ENCODE measurements around the gene LMF1. TPM values are rescaled to one million over a fixed set of nuclear protein-coding genes. Genes with fewer than 3 reads are reported as not detected.

Gene LMF1
- total and polyA plus RNA-seq, 2 experiments from 2014 or later = 18.8 to 41.6 TPM

DNA sequence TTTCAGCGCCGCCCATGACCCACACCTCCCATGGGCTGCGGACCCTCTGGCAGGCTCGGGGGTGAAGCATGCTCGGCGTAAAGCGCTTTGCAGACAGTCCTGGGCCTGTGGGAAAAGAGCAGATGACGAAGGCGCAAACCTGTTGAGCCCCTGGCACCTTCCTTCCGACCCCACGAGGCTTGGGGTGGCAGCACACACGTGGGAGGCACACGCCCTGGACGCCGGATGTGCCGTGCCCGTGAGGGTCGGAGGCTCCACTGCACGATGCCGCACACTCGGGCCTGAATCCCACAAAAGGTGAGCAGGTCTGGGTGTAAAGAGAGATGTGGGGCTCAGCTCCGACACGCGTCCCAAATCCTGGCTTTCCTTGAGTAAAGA is 71.1 kb downstream of the LMF1 start:
- TF ChIP-seq CTCF (IDR thresholded peaks at IDR 0.05; ENCODE audit: low read depth, low read length) = no peak
- Histone ChIP-seq H3K4me1 (ENCODE audit: low read depth) (no peaks in the 10 kb centered on the region), H3K9me3 (ENCODE audit: low read depth) (no peaks in the 10 kb centered on the region), H3K4me3 (no peak overlapping the region), H3K36me3 (no peaks in the 10 kb centered on the region), H3K27me3 (no peaks in the 10 kb centered on the region), H3K27ac (no peak overlapping the region)
- DNase-seq (ENCODE audit: low read depth in 1 of 2, low spot score in 1 of 2) = no peak

GRCh38 chr16:898761-899682 is 71.8 kb downstream of the LMF1 start:
- Histone ChIP-seq H3K4me3 (no peak overlapping the region), H3K9me3 (ENCODE audit: low read depth) (no peaks in the 10 kb centered on the region), H3K27ac (no peak overlapping the region), H3K36me3 (no peaks in the 10 kb centered on the region), H3K4me1 (ENCODE audit: low read depth) (no peaks in the 10 kb centered on the region), H3K27me3 (no peaks in the 10 kb centered on the region)
- no peak for DNase-seq (ENCODE audit: low read depth in 1 of 2, low spot score in 1 of 2)
- no peak for TF ChIP-seq CTCF (IDR thresholded peaks at IDR 0.05; ENCODE audit: low read depth, low read length)

DNA sequence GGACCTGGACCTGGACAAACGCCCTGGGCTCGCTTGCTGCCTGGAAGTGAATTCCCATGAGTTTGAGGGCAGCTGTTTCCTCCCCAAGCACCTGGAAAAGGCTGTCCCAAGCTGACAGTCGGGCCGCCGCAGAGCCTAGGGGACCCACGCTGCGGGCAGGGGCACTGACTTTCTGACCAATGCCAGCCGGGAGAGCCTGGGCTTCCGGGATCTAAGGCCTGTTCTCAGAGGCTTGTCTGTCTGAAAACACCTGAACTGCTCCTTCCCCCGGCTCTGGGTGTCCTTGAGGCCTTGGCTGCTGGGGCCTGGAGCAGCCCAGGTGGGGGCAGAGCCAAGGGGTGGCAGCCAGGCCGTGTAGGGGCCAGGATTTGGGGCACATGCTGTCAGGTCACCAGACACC is 72.6 kb downstream of the LMF1 start:
- TF ChIP-seq CTCF (IDR thresholded peaks at IDR 0.05; ENCODE audit: low read depth, low read length) = no peak
- no peak overlapping the region for H3K4me3 ChIP-seq
- H3K27me3 ChIP-seq = no peaks in the 10 kb centered on the region
- DNase-seq (ENCODE audit: low read depth in 1 of 2, low spot score in 1 of 2) = no peak
- no peak overlapping the region for H3K27ac ChIP-seq
- no peaks in the 10 kb centered on the region for H3K9me3 ChIP-seq (ENCODE audit: low read depth)
- no peaks in the 10 kb centered on the region for H3K36me3 ChIP-seq
- no peaks in the 10 kb centered on the region for H3K4me1 ChIP-seq (ENCODE audit: low read depth)

GRCh38 chr16:897701-898100 is 73.1 kb downstream of the LMF1 start:
- Histone ChIP-seq H3K9me3 (ENCODE audit: low read depth) (no peaks in the 10 kb centered on the region), H3K27ac (no peak overlapping the region), H3K4me3 (no peak overlapping the region), H3K36me3 (no peaks in the 10 kb centered on the region), H3K4me1 (ENCODE audit: low read depth) (no peaks in the 10 kb centered on the region), H3K27me3 (no peaks in the 10 kb centered on the region)
- TF ChIP-seq CTCF (IDR thresholded peaks at IDR 0.05; ENCODE audit: low read depth, low read length) = no peak
- DNase-seq (ENCODE audit: low read depth in 1 of 2, low spot score in 1 of 2) = no peak

GRCh38 chr16:897200-897543 is 73.6 kb downstream of the LMF1 start:
- no peak overlapping the region for H3K27ac ChIP-seq
- no peak for TF ChIP-seq CTCF (IDR thresholded peaks at IDR 0.05; ENCODE audit: low read depth, low read length)
- H3K36me3 ChIP-seq = no peaks in the 10 kb centered on the region
- DNase-seq (ENCODE audit: low read depth in 1 of 2, low spot score in 1 of 2) = no peak
- H3K4me3 ChIP-seq = no peak overlapping the region
- no peaks in the 10 kb centered on the region for H3K27me3 ChIP-seq
- no peaks in the 10 kb centered on the region for H3K4me1 ChIP-seq (ENCODE audit: low read depth)
- H3K9me3 ChIP-seq (ENCODE audit: low read depth) = no peaks in the 10 kb centered on the region
